NOMO-1 treated with DMSO at 0.1 percent for 48 hours (cell line): ENCODE results near the gene TSPAN32.

Source experiments
- DNase-seq: peaks from one replicate; lab custom pipeline; 2025; ENCODE audit not compliant: unreplicated experiment; lab: John Stamatoyannopoulos, UW

Gene TSPAN32

DNA sequence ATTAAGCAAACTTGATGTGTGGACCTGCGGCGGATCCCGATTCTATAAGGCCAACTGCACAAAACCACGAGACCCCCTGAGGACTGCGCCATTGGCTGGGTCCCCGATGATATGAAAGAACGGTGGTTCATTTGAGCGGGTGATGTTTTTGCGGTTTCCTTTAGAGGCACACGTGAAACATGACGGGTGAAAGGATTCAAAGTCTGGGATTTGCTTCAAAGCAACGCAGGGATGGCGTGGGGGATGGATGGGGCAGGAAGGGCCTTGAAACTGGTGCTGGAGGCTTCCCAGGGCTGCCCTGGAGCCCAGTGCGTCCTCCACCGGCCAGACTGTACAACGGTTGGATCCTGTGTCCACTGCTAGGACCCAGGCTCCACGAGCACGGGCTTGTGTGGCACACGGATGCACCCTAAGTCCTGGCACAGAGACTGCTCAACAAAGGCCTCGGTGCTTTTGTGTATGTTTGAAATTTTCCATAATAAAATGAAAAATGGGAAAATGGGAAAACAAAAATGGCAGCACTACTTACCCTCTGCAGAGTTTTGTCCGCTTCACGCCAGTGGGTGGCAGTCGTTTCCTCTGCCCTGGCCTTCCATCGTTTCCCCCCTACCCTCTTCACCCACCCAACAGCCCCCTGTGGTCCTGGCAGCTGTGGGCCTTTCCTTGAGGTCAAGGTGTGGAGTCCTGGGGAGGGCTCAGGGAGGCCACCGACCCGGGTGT is 35.1 kb upstream of the TSPAN32 start:
- DNase-seq: no peak

DNA sequence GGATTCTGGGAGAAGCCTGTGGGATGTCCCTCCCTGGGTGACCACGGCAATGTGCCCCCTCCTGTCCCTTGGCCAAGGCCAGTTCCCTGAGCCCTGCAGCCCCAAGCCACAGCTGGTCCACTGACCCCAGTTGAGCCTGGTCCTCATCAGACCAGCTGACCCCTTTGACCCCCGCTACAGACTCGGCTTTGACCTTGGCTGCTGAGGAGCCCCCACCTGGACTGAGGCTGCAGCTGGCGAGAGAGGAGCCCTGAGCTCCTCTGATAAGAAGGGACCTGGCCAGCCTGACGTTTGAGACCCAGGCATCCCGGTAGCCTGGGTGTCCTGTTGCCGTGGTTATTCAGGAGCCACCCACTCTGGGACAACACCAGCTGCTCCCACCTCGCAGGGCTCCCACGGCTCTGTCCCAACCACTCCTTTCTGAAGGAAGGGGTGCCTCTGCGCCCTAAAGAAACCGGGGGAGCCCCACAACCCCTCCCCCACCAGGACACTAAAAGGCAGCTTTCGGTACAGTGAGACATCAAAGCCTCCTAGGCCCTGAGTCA is 34.4 kb upstream of the TSPAN32 start:
- no peak for DNase-seq

DNA sequence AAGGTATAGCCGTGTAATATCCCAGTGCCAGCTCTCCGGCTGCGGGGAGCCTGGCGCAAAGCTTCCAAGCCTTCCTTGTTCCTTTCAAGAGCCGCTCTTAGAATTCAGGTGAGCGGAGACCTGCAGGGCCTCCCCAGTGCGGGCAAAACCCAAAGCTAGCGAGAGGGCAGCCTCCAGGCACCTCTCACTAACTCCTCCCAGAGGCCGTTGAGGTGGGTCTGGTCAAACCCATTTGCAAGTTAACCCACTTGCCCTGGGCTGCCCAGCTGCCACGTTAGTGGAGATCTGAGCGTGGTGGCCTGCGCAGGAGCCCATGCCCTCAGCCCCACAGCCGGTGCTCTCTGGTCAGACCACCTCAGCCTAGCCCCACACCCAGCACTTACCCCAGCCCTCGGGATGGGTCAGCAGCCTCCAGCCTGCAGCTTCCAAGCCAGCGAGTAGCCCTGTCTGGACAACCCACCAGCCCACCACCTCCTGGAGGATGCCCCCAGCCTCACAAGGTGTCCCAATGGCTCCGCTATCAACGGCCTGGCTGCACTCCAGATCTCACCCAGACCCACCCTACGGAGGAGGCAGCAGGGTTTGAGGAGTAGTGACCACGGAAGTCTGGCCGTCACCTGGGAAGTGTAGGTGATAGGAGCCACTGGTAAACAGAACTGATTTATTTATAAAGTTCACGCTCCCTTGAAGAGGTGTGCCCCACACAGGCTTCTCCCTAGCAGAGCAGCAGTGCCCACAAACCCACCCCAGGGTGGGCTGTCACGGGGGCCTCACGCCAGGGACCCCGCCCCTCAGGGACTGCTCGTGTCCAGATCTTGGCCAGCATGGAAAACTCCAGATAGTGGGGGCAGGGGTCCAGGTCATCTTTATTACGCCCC is 33.7 kb upstream of the TSPAN32 start:
- no peak for DNase-seq

DNA sequence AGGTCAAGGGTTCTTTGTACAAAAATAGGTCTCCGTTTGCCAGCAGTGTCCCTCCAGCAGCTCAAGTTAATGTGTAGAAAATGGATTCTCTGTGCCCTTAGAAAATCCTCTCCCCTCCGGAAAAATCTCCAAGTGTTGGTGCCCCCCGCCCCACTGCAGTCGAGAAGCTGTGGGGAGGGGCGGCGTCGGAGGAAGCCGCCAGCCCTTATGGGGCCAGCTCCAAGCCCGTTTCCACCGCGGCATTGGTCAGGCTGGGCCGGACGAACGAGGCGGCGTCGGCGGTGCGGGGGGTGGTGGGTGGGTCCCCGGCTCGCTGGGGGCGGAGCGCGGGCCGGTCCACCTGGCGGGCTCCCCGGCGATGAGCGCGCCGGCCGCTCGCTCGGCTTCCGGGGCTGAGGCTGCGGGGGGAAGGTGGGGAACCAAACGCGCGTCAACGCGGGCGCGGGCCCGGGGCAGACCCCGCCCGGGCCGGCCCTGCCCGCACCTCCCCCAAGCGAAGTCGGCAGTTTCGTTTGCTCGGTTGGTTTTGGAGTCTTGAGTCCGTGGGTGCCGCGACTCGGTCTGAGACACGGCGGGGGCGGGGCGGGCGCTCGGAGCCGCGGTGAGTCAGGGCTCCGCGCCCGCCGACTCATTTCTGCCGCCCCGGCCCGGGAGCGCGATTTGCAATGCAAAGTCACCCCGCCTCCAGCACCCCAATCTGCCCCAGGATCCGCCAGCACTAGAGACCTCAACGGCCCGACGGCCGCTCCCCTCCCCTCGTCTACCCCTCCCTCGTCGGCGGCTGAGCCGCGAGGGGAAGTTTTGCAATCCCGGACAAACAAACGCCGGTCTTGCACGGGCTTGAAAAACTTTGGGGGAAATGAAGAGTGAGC is 32.8 kb upstream of the TSPAN32 start:
- peak; percentile 86 for DNase-seq

GRCh38 chr11:2269601-2270321 is 32.1 kb upstream of the TSPAN32 start:
- peak; percentile 56 for DNase-seq

DNA sequence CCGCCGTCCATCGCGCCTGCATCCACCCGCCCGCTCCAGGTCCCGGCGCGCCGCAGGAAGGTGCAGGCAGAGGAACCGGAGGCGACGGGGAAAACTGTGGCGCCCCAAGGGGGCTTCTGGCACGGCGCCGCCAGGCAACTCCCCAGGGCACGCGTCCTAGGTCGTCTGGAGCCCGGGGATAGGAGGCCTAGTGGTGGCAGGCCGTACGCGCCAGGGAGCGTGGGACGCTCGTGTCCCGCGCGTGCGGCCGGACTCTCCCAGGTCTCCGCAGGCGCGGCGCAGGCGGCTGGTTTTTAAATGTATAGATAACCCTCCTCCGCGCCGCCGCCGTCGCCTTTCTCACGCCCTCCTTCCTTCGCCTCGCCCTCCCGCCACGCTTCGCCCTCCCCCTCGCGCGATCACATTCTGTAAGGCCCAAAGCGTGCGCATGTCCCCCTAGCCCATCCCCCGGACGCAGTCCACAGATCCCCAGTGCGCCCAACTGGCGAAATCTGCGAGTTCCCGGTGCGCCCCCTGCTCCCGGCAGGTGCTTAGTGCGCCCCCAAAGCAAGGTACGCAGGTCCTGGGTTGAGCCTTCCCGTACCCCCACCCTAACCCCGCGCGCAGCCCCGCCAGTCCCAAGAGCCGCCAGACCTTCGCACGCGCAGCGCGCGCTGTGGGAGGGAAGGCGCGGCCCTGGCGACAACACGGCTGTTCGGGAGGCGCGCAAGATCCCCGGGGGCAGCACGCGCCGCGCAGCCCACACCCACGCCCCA is 31.3 kb upstream of the TSPAN32 start, which contains the start of gene ASCL2:
ASCL2 (minus strand) TSS at position 267 of the 755 bp plus-strand sequence; CDS start at position 11, 256 bp downstream.
- DNase-seq: peak; percentile 58

GRCh38 chr11:2271077-2271326 is 30.8 kb upstream of the TSPAN32 start:
- peak; percentile 81 for DNase-seq

DNA sequence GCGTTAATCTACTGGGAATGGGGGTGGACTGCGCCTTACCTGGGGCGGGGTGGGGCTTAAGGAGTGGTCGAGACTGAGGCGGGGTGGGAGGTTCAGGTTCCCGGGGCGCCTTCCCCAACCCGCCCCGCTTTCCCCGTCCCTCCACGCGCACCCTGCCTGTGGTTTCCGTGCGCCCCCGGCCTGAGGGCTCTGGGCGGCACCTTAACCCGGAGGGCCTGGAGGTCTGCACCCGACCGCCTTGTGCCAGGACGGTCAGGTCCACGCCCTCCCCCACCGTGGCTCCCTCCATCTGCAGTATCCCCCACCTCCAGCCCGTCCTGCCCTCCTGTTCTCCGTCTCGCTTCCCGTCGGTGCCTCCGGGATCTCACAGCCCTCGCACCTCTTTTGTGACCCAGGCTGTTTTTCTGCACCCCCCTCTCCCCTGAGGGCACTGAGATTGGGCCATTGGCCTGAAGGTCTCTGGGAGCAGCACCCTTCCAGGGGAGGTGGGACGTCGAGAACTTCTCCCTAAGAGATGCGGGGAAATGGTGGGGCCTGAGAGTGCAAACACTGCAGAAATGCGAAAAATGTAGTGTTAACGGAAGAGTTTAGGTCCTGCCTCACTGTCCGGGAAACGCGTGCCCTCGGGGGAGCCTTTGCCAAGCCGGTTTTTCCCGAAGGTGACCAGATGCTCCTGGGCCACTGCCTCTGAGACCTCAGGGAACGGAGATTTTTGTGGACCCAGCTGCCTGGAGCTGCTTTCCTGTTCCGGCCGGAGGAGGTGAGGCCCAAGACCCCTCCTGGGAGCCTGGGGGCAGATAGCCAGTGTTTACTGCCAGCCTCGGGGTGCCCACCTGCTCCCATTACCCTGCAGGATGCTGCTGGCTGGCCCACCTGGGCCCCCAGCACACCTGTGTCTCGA is 30.2 kb upstream of the TSPAN32 start:
- DNase-seq: no peak

DNA sequence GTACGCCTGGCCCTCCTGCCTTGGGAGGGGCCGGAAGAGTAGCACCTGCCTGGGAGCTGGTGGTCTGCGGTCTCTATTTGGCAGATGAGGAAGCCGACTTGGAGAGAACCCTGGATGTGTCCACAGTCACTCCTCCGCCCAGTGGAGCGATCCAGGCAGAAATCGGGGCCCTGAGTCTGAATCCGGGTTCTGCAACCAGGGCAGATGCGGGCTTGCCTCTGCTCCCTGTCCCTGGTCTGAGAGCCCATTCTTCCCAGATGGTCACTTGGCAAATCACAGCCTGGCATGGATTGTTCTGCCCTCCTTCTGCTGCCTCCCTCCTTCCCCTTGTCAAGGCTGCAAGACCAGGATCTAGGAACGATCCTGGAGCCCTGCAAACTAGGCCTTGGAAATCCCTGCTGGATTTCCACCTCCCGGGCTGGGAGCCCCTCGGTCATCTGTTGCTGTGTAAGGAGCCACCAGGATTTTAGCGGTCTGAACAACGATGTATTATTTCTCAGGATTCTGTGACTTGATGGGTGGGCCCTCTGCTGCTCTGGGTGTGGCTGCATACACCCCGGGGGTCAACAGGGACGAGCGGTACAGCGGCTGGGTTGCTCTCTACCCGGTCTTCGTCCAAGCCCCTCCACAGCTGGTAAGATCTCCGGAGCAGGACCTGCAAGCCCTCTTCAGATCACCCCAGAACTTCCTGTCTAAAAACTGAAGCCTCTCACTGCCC is 29.4 kb upstream of the TSPAN32 start:
- no peak for DNase-seq

GRCh38 chr11:2272946-2273280 is 28.9 kb upstream of the TSPAN32 start:
- no peak for DNase-seq

- no peak for DNase-seq
These were observed 28.5 kb upstream of the TSPAN32 start for GRCh38 chr11:2273311-2273710.

- DNase-seq: no peak
These were observed 28.0 kb upstream of the TSPAN32 start for GRCh38 chr11:2273771-2274170.

DNA sequence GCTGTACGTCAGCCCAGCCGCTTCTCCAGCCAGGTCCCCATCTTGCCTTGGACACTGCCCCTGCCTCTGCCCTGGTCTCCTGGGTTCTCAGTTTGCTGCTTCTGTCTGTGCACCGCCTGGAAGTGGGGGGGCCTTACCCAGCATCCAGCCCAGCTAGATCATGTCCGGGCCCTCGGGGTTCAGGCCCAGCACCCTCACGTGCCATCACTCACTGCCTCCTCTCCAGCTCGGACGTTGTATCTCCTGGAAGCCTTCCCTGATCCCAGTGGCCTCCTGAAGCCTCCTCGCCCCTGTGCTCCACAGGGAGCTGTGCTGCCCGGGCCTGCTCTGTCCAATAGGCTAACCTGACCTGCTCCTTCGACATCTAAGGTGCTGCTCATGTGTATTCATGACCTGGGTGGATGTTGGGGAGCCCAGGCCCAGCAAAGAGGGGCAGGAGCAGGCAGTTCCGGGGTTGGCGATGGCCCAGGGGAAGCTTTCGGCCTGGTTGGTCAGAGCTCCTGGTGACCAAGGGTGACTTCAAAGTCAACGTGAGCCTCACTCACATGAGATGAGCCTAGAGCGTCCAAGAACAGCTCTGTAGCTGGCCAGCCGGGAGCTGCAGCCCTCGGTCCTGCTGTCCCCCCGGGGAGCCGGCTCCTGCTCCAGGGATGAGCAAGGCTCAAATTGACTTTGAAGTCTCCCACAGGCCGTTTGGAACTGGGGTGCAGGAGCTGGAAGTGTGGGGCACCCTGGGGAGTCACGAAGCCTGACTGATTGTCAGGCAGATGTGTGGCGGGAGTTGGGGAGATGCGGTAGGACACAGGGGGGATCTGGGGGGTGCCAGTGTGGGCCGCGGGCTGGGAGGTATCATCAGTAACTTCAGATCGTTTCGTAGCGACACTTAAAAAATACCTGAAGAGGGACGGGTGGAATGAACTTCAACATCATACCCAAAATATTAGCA is 26.2 kb upstream of the TSPAN32 start:
- no peak for DNase-seq

- no peak for DNase-seq
These were observed 25.4 kb upstream of the TSPAN32 start for GRCh38 chr11:2276280-2277007.

GRCh38 chr11:2277008-2277346 is 24.8 kb upstream of the TSPAN32 start:
- DNase-seq: no peak

- no peak for DNase-seq
These were observed 23.8 kb upstream of the TSPAN32 start for GRCh38 chr11:2277933-2278523.
